Glomerular endothelial cell (primary cell): ENCODE data around the gene FBXL15. TPM values are rescaled to one million over a fixed set of nuclear protein-coding genes. Genes with fewer than 3 reads are reported as not detected.

ENCODE experiments used
- DNase-seq: peaks from one replicate; pipeline ENCODE4 v3.0.0-alpha.2; 2011; ENCODE audit warnings: low read depth, low spot score; ENCODE audit errors: extremely low read depth
- total RNA-seq: library from RNA; depleted of rRNA; stranded (reverse); fragments of >200 nt; gene quantifications from 2 replicates; pipeline ENCODE4 v1.2.3, GENCODE V29; 2015

The FBXL15 gene
- total RNA-seq, 1 donor from 2014 or later: 11.5 TPM

DNA sequence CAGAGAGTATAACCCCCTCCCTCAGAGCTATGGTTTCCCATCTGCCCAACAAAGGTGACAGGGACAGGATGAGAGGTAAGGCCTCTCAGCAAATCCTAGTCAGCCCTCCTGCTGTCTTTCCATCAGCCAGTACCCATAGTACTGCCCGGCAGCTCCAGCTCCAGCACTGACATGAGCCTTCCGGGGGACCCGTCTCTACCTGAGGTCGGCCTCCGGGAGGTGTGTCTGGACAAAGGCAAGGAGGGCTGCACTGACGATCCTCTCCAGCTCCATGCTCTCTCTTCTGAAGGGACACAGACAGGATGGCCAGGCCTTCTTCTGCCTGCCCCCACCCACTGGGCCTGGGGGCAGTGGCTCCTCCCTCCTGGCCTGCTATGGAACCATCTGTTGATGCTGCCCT, 4.3 kb downstream of the FBXL15 start:
- no peak for DNase-seq

- no peak for DNase-seq
Measured at GRCh38 chr10:102425444-102425843, 4.8 kb downstream of the FBXL15 start.

DNA sequence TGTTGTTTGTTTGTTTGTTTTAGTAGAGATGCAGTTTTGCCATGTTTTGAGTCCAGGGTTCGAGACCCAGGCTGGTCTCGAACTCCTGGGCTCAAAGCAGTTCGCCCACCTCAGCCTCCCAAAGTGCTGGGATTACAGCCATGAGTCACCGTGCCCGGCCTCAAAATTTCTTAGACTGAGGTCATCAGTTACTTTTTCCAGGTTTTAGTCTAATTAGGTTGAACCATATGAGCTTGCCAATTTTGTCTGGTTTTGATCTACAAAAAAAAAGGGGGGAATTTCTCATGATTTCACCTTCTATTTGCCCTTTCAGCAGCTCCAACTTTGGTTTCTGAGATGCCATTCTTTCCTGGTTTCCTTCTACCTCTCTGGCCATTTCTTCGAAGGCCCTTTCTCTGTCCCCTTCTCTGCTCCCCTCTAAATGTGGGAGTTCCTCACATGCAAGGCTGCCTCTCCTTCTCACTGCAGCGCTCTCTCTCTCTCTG, 6.2 kb downstream of the FBXL15 start:
- no peak for DNase-seq

GRCh38 chr10:102429468-102429867, 8.8 kb downstream of the FBXL15 start:
- DNase-seq: no peak

DNA sequence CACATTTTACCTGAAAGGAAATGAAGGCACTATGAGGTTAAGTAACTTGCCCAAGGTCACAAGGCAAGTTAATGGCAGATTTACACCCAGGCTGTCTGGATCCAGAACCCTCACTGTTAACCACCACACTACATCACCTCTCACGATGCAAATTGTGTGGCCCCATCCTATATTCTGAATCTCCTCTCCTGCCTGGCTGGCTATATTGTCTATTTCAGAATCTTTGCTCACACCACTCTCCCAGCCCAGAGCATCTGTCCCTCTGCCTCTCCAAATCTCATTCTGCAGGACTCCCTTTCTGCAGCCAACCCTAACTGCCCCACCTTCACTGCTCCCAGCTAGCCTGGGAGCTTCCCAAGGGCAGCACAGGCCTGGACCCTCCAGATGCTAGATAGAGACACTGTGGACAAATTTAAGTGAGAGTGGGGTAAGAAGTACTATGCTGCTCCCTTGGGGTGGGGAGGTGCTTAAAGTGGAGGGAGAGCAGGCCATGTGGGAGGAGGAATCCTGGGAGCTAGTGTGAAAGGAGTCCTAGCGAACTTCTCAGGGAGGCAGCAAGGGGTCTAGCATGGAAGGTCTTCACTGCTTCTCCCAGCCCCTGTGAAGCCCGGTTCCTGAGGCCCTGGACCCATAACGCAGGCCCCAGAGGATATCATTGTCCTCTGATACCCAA, 11.0 kb downstream of the FBXL15 start:
- no peak for DNase-seq

DNA sequence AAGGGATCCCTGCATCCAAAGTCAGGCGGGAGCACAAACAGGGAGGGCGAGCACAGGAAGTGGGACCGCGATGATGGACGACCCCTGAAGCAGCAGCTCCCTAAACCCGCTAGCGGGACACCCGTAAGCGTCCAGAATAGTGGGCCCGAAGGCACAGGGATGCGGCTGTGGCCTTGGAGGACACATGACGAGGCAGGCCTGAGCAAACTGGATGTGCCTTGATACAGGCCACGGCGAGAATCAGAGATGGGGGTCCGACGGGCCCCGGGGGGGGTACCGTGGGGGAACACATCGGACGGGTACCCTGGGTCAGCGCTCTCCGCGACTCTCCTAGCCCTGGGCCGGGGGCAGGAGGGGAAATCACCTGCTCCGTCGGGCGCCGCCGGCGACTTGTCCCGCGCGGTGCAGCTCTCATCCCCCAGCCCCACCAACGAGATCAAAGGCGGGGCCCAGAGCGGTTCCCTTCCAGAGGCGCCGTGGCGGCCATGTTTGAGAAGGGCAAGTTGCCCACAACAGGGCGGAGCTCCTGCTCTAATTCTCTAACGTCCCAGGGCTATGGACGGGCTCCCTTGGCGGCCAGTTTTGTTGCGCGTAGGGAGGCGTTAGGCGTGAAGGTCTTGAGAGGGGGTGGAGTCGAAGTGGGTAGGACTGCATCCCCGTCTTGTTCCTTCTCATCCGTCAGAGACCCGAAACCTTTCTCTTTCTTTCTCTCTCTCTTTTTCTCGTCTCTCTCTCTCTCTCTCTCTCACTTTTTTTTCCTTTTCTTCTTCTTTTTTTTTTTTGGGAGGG, 11.7 kb downstream of the FBXL15 start, which contains the start of gene CUEDC2:
CUEDC2 (minus strand) TSS at position 413 of the 789 bp plus-strand sequence. CDS start 7,386 bp downstream, outside the sequence.
- DNase-seq: peak; percentile 74

GRCh38 chr10:102433619-102434046, 13.0 kb downstream of the FBXL15 start:
- DNase-seq: no peak

DNA sequence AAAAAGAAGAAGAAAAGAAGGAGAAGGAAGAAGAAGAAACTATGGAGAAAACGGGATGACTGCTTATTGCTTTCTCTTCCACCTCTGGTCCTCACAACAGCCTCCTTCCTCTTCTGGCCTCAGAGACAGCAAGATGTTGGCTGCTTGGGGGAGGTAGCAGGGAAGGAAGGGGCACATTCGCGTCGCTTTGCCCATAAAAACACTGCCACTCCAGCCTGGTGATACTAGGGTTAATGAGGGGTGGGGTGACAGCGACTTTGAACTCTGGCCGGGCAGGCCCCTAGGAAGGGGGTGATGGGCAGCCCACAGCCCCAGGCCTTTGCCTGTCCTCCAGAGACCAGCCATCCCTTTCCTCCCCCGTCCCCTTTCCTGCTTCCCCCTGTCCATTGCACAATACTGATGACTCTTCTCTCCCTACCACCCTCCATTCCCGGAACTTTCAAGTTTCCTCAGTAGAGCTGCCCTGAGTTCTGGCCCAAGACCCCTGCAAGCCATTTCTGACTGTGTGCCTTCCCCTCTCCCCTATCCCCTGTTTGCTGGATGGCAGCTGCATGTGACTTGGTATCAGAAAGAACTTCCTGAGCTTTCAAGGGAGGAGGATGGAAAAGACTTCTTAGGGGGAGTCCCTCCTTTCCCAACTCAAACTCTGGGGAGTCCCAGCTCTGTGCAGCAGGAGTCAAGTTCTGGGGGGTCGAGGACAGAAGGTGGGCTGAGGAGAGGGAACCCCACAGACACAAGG, 13.9 kb downstream of the FBXL15 start:
- no peak for DNase-seq

DNA sequence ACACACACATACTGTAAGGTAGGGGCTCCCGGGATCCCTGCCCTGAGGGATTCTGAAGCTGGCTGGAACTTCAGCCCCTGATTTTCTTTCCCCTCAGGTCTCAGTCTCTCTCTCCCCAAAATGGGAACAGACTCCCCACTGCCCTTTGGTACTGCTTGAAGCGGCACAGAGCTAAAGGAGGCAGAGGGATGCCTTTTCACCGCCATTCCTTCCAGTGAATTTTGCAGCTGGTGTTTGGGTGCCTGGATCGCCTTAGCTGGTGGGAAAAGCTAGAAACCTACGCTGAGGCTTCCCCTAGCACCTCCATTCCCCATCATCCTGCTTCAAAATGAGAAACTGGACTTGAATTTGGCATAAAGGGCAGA, 14.5 kb downstream of the FBXL15 start:
- DNase-seq: no peak

DNA sequence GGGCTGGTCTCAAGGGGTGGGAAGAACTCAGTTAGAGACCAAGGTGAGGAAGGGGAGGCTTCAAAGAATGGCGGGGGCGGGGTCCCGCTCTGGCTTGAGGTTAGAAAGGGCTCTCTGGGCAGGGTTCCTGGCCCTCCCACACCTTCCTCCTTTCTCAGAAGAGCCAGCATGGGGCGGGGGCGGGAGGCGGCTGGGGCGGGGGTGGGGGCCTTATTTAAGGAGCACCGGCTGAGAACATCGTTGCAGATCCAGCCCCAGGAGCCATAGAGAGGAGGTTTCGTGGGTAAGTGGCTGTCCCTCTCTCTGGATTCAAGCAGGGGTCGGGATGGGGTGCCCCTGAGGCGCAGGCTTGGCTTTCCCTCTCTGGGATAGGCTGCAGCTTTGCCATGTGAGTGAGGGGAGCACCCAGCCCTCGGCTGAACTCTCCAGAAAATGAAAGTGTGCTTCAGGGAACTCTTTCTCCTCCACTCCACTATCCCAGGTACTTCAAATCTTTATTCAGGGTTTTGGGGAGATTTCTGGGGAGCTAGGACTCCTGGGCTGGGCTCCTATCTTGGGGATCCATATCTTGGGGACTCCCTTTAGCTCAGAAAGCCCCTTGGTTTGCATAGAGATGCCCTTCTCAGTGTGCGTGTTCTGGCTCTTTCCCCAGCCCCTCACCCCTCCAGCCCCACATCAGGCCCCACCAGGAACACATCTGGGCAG, 15.0 kb downstream of the FBXL15 start:
- DNase-seq: no peak

DNA sequence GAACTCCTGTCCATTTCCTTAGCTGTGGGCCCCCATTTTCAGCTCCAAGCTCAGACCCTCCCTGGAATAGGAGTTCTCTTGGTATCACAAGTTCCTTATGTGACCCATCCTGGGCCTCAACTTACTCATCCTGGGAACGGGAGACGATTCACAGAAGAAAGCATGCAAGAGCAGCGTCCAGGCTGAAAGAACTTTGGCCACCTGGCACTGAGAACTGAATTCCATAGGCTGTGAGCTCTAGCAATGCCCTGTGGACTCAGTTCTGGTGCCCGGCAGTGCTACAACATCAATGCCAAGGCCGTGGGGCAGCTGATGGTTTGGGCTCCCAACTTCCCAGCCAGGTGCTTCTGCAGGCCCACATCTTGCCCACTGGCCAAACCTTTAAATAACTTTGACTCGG, 15.7 kb downstream of the FBXL15 start:
- no peak for DNase-seq

- DNase-seq: no peak
Measured at GRCh38 chr10:102437515-102437914, 16.9 kb downstream of the FBXL15 start.

- no peak for DNase-seq
Measured at GRCh38 chr10:102438374-102438773, 17.7 kb downstream of the FBXL15 start.

DNA sequence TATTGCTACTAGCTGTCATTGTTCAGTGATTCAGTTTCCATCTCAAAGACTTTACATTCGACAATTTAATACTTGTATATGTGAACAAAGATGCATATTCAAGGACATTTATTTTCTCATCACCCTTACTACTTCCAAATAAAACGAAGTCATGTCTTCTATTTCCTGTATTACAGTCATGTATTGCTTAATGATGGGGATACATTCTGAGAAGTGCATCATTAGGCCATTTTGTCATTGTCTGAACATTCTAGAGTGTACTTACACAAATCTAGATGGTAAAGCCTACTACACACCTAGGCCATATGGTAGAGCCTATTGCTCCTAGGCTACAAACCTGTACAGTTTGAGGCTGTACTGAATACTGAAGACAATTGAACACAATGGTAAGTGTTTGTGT, 24.2 kb downstream of the FBXL15 start:
- DNase-seq: no peak

DNA sequence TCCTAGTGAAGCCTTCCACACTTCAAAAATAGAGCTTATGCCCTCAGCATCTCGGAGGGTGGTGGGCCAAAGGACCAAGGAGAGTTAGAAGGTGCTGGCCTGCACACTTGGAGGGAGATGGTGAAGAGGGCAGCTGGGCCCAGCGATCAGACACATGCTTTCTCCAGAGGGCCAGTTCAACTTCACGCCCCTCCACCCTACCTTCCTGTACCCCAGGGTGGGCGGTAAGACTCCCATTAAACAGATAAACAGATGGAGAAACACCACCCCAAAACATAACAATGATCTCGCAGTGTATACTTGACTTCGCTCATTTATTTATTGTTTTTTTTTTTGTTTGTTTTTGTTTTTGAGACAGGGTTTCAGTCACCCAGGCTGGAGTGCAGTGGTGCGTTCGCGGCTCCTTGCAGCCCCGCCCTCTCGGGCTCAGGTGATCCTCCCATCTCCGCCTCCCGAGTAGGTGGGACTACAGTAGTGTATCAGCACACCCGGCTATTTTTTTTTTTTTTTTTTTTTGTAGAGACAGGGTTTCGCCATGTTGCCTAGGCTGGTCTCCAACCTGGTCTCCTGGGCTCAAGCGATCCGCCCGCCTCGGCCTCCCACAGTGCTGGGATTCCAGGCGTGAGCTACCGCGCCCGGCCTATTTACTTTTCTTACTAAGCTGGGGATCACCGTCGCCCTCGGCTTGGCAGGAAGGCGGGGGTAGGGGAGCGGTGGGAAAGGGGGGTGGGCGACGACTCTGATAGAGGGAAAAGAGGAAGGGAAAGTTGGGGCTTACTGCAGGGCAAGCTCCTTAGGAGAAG, 28.9 kb downstream of the FBXL15 start:
- no peak for DNase-seq

DNA sequence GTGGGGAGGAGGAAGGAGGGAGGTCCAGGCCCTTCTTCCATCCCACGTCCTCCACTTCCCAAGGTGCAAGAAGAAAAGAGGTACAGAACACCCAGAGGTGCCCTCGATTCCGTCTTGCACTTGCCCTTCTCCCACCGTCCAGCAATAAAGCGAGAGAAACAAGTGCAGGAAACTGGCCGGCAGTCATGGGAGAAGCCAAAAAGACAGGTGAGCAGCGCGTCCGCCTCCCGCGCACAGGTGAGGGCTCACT, 29.4 kb downstream of the FBXL15 start:
- DNase-seq: no peak

DNA sequence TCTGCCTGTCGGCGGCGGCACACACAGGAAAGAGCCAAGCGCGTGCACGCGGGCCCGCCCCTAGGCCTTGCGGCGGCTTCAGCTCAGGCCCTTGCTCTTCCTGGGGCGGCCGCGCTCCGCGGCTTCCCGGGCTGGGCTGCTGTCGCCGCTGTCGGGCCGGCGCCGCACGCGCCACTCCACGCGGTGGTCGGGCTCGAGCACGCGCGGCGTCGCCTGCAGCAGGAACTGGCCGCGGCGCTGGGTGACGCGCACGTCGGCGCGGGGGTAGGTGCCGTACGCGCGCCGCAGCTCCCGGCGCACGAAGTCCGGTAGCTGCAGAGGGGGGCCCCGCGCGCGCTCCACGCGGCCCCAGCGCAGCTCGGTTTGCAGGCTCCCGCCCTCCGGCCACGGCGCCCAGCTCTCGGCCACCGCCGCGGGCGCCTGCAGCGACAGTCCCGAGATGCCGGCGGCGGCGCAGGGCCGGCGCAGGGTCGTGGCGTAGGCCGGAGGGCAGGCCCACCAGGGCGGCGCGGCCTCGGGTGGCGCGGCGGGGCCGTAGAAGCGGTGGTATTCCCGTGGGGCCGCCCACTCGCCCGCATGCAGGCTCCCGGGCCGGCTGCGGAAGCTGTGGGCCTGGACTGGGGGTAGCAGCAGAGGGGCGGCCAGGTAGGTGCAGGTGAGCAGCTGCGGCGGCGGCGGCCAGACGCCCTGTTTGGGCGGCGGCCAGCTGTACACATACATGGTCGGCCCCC, 29.9 kb downstream of the FBXL15 start:
- DNase-seq: no peak

GRCh38 chr10:102451105-102451969, 30.7 kb downstream of the FBXL15 start, which contains the start of gene C10orf95:
Gene C10orf95 (minus strand): TSS chr10:102451543. CDS start chr10:102451093, 450 bp downstream.
- DNase-seq: no peak
